GM19397 (cell line): ENCODE results near the gene ACTL8.

Experiments used
- ATAC-seq: cut with Tn5 transposase; IDR thresholded peaks from one replicate; pipeline ENCODE4 v1.9.1; 2021; ENCODE audit warnings: mild to moderate bottlenecking, moderate library complexity; ENCODE audit not compliant: unreplicated experiment

The ACTL8 gene

DNA sequence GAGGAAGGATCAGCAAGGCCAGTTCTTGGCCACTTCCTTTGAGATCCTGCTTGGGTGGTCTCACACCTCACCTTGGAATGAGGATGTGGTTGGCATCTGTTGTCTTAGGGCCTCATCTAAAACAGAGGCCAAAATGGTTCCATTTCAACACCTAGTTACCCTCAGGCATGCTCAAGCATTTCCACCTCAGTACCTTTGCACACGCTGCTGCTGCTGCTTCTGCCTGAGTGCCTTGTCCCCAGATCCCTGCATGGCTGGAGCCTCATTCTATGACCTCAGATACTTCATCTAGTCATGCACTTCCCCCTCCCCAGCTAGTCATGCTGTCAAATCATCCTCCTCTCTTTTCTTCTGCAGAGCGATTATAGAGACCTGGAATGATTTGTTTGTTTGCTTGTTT is 86.8 kb downstream of the ACTL8 start:
- ATAC-seq = no peak

DNA sequence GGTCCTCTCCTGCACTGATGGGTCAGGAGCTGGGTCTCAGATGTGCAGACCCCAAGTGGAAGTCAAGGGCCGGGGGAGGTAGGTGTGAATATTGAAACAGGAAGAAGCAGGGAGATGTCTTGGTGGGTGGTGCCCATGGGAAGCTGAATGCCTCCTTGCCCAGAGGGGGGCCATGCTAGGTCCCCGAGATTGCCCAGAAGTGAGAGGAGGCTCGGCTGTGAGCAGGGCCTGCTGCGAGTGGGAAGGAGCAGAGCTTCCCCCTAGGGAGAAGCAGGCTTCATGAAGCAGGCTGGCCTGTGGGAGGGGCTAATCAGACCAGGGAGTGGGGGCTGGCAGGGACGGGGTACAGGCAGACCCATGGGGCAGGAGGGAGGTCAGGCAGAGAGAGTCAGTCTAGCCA is 87.6 kb downstream of the ACTL8 start:
- ATAC-seq = no peak

- no peak for ATAC-seq
Measured at GRCh38 chr1:17844185-17844826, 89.2 kb downstream of the ACTL8 start.

DNA sequence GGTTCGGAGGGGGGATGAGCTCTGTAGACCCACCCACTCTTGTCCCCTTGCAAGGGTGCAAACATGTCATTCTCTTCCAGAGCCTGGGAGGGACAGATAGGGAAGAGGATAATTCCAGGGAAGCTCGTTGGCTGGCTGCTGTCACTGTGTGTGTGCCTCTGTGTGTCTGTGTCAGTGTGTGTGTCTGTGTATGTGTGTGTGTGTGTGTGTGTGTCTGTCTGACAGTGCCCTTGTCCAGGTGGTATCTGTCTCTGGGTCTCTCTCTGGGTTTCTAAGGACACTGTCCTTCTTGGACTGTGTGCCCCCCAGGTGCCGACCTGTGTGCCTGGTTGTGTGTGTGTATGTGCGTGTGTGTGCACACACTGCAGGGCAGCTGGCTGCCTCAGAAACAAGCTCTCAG is 90.5 kb downstream of the ACTL8 start:
- ATAC-seq = no peak

DNA sequence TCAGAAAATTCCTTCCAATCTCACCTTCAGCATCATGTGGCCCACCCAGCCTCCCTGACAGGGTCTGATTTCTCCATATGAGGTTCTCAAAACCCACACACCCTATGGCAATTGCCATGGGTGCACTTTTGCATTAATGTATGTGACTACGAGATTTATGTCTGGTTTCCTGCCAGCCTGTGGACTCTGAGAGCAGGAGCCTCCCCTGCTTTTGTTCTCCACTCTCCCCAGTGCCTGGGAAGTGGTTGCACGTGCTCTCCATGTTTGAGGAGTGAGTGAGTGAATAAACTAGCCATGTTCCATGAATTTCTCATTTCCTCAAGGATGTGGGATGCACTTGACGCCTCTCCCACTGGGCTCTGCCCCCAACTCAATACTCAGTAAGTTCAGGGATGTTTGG is 91.2 kb downstream of the ACTL8 start:
- no peak for ATAC-seq

DNA sequence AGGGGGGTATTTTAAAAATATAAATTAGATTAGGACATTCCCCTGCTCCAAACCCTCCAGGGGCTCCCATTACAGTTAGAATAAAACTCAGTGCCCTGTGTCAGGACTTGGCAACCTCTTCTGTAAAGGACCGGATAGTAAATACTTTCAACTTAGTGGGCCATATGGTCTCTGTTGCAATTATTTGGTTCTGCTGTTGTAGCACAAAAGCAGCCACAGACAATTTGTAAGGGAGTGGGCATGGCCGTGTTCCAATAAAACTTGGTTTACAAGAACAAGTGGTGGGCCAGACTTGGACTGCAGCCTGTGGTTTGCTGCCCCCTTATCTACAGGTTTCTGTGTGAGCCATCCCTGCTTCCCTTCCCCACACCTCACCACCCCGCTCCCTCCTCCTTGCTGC is 92.0 kb downstream of the ACTL8 start:
- no peak for ATAC-seq

DNA sequence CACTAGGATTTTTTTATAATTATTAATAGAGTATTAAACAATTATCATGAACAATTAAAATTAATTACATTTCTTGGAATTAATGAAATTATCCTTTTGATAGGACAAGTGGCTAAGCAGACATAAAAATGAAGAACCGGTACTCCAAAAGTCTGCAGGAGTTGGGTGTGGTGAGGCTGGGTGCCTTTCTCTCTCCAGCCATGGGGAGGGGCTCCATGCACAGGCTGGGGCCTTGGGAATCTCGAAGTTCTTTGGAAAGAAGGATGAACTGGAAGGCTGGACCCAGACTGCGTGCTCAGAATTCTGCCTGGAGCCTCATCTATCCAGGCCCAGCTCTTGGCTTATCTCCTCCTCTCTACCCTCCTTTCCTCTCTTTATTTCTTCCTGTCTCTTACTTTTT is 94.1 kb downstream of the ACTL8 start:
- no peak for ATAC-seq

DNA sequence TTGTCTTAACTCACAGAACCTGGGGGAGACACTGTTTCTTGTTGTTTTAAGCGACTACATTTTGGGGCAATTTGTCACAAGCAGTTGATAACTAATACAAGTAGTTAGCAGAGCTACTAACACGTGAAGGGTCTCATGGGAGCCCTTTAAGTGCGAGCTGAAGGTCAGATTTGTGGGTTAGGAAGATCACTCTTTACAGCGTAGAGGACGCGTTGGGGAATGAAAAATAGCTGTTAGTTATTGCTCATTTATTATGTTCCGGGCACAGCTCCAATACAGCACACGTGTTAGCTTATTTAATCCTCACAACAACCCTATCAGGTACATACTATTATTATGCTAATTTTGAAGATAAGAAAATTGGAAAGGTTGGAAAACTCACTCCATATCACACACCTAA is 95.9 kb downstream of the ACTL8 start:
- no peak for ATAC-seq

- no peak for ATAC-seq
Measured at GRCh38 chr1:17852383-17852782, 97.2 kb downstream of the ACTL8 start.

GRCh38 chr1:17853241-17853935 is 98.3 kb downstream of the ACTL8 start:
- no peak for ATAC-seq

- no peak for ATAC-seq
Measured at GRCh38 chr1:17856496-17857108, 101.5 kb downstream of the ACTL8 start.

DNA sequence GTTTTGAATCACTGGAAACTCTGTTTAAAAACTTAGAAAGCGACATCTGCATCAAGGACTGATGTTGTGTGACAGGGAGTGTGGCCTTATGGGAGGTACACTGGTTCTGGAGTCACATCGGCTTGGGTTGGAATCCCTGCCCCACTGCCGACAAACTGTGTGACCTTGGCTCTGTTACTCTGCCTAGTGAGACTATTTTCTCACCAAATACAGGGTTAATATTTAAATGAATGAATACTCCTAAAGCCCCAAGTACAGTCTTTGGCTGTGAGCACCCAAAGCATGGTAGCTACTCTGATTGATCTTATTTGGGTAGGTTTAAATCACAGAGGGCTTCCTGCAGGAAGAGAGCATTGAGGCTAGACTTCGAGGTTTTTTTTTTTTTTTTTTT is 102.0 kb downstream of the ACTL8 start:
- ATAC-seq = no peak

DNA sequence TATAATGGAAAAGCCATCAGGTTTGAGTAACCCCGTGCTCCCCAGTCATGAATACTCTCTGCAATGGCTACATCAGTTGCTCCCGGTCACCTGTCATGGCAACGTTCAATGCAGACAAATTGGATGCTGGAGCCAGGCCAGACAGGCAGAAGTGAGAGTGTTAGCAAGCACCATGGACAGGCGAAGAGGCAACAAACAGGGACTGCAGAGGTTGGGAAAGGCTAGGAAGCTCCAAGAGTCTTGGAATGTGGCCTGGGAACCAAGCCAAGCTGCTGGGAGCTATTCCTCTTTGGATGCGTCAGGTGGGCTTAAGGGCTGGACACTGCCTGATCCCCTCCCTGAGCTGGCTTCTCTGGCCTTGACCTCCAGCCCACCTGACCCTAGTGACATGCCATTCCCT is 102.9 kb downstream of the ACTL8 start:
- ATAC-seq = no peak

DNA sequence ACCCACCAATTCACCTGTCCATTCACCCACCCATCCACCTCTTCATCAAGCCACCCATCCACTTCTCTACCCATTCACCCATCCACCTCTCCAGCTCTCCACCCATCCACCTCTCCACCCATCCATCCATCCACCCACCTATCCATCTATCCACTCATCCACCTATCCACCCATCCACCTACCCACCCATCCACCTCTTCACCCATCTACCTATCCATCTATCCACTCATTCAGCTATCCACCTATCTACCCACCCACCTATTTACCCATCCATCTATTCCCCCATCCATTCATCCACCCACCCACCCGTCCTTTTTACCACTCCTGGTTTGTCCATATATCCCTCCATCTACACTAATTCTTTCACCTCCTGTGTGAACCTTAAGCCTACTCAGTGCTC is 105.7 kb downstream of the ACTL8 start:
- no peak for ATAC-seq

DNA sequence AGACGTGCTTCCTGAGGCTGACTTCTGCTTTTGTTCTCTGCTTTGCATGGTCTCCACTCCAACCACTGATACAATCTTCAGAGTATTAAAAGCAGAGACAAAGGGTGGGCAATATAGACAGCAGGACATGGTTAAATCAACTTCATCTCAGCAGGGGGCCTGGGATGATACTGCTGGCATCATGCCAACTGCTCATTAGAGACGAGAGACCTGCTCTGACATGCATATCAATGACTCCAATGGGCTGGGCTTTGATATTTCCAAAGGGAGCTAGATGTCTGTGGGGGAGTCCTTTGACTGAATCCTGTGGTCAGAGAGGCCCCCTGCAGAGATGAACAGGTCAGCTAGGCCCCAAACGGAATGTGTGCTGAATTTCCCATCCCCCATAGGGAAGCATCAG is 106.6 kb downstream of the ACTL8 start:
- no peak for ATAC-seq

DNA sequence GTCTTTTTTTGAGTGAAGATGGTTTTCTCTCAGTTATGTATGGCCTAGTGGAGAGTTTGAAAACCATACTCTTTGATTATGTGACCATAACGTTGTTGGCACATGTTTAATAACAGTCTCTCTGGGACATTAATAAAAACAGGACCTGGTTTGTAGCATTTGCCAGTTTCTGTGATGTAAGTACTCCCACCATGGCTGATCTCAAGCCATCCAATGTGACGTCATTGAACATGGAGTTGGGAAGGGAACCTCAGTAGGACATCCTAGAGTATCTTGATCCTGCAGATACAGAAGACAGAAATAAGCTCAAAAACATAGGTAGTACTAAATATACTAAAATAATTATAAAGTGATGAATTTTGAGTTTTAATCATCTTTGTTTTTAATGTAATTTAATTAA is 107.0 kb downstream of the ACTL8 start:
- ATAC-seq = no peak

DNA sequence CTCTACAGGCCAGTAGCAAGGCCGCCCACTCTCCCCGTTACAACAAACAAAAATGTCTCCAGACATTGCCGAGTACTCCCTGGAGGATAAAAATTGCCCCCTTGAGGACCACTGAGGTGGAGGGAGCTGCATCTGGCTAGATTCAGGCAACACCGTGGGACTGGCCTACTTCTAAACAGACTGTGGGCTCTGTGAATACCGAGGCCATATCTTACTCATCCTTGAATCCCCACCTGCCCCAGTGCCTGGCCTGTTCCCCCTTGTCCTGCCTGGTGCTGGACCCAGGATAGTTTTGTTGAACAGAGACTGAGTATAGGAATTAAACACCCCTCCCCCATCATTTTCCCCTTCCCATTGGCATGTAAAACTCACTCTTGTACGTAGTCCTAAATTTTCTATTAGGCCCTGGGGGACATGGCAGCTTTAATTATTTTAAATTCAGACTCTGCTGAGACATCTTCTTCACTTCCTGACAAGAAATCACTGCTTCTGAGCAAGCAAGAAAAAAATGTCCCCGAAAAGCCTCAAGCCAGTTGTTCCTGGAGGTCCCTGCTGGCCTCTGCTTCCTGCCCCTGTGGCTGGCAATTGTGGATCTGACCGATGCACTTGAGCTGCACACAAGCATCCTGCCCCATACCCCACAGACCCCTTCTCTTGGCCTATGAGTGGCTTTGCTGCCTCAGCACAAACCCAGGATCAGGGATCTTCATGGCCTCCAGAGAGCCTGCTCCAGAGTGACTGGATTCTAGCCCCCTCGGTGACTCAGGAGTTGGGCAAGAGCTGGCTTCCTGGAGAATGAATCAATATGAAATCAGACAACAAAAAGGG is 111.0 kb downstream of the ACTL8 start:
- ATAC-seq = no peak

- no peak for ATAC-seq
Measured at GRCh38 chr1:17866740-17867029, 111.6 kb downstream of the ACTL8 start.

DNA sequence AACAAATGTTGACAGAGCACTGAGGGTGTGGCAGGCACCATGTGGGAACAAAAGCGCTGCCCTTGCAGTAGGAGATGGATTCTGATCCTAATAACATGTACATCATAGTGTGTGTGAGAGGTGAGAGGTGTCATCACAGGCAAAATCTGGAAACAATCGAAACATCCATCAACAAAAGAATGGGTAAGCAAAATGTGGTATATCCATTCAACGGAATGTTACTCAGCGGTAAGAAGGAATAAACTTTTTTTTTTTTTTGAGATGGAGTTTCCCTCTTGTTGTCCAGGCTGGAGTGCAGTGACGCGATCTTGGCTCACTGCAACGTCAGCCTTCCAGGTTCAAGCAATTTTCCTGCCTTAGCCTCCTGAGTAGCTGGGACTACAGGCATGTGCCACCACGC is 112.3 kb downstream of the ACTL8 start:
- ATAC-seq = no peak

- no peak for ATAC-seq
Measured at GRCh38 chr1:17869815-17870214, 114.7 kb downstream of the ACTL8 start.

DNA sequence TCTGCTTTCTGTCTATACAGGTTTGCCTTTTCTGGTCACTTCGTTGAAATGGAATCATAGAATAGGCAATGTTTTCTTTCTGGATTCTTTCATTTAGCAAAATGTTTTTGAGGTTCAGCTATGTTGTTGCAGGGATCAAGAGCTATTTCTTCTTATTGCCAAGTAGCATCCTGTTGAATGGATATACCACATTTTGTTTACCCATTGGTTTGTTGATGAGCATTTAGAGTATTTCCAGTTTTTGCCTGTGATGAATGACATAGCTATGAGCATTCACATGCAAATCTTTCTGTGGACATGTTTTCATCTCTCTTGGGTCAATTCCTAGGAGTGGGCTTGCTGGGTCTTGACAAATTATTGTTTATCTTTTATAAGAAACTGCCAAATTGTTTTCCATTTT is 115.5 kb downstream of the ACTL8 start:
- ATAC-seq = no peak
